ENCODE results near the gene ANKRD12.

The ANKRD12 gene

GRCh38 chr18:9133225-9133624 lies 3.4 kb upstream of the ANKRD12 start:
- peaks cover 37% of the 10 kb centered on the region for H3K36me3 ChIP-seq
- H3K4me1 ChIP-seq (ENCODE audit: control insufficient read depth in 1 of 2, insufficient read depth in 1 of 2, low read depth in 1 of 2, low read length in 1 of 2), result peaks cover 24 to 29% of the 10 kb centered on the region in 2 experiments
- TF ChIP-seq CTCF (IDR thresholded peaks at IDR 0.05), result no peak
- H3K27ac ChIP-seq, result peak overlapping the region; percentile 35
- H3K27me3 ChIP-seq, result no peaks in the 10 kb centered on the region
- no peaks in the 10 kb centered on the region for H3K9me3 ChIP-seq
- no peak overlapping the region for H3K4me3 ChIP-seq (ENCODE audit: low read depth in 1 of 2, low read length in 1 of 2)

- Histone ChIP-seq H3K36me3 (peaks cover 16% of the 10 kb centered on the region), H3K9me3 (no peaks in the 10 kb centered on the region), H3K27ac (peak overlapping the region; percentile 100), H3K27me3 (no peaks in the 10 kb centered on the region), H3K4me3 (ENCODE audit: low read depth in 1 of 2, low read length in 1 of 2) (peak overlapping the region; percentile 87 to 97), H3K4me1 (ENCODE audit: control insufficient read depth in 1 of 2, insufficient read depth in 1 of 2, low read depth in 1 of 2, low read length in 1 of 2) (peaks cover 44 to 50% of the 10 kb centered on the region in 2 experiments)
- TF ChIP-seq CTCF (IDR thresholded peaks at IDR 0.05), result no peak
Measured at GRCh38 chr18:9135081-9135911, 1.3 kb upstream of the ANKRD12 start.

- peaks cover 50 to 56% of the 10 kb centered on the region in 2 experiments for H3K4me1 ChIP-seq (ENCODE audit: control insufficient read depth in 1 of 2, insufficient read depth in 1 of 2, low read depth in 1 of 2, low read length in 1 of 2)
- no peaks in the 10 kb centered on the region for H3K27me3 ChIP-seq
- TF ChIP-seq CTCF (IDR thresholded peaks at IDR 0.05), result no peak
- H3K36me3 ChIP-seq, result peaks cover 10% of the 10 kb centered on the region
- H3K27ac ChIP-seq, result peak overlapping the region; percentile 100
- H3K4me3 ChIP-seq (ENCODE audit: low read depth in 1 of 2, low read length in 1 of 2), result peak overlapping the region; percentile 87 to 97
- no peaks in the 10 kb centered on the region for H3K9me3 ChIP-seq
Measured at GRCh38 chr18:9135912-9136314, 668 bp upstream of the ANKRD12 start.

- no peaks in the 10 kb centered on the region for H3K9me3 ChIP-seq
- H3K4me3 ChIP-seq (ENCODE audit: low read depth in 1 of 2, low read length in 1 of 2), result peak overlapping the region; percentile 87 to 97
- H3K36me3 ChIP-seq, result no peaks in the 10 kb centered on the region
- TF ChIP-seq CTCF (IDR thresholded peaks at IDR 0.05), result no peak
- H3K27ac ChIP-seq, result peak overlapping the region; percentile 100
- H3K4me1 ChIP-seq (ENCODE audit: control insufficient read depth in 1 of 2, insufficient read depth in 1 of 2, low read depth in 1 of 2, low read length in 1 of 2), result peaks cover 58 to 59% of the 10 kb centered on the region in 2 experiments
- no peaks in the 10 kb centered on the region for H3K27me3 ChIP-seq
Measured at GRCh38 chr18:9137168-9138066, 836 bp downstream of the ANKRD12 start.

GRCh38 chr18:9139400-9140039 lies 2.9 kb downstream of the ANKRD12 start:
- no peaks in the 10 kb centered on the region for H3K9me3 ChIP-seq
- H3K27ac ChIP-seq, result peak overlapping the region; percentile 41
- TF ChIP-seq CTCF (IDR thresholded peaks at IDR 0.05), result no peak
- H3K4me3 ChIP-seq (ENCODE audit: low read depth in 1 of 2, low read length in 1 of 2), result no peak overlapping the region
- H3K36me3 ChIP-seq, result no peaks in the 10 kb centered on the region
- peaks cover 64 to 68% of the 10 kb centered on the region in 2 experiments for H3K4me1 ChIP-seq (ENCODE audit: control insufficient read depth in 1 of 2, insufficient read depth in 1 of 2, low read depth in 1 of 2, low read length in 1 of 2)
- H3K27me3 ChIP-seq, result no peaks in the 10 kb centered on the region
